Glutamatergic neuron (in vitro differentiated cells): Measurements from ENCODE around the gene DAZAP1. TPM values are rescaled to one million over a fixed set of nuclear protein-coding genes. Genes with fewer than 3 reads are reported as not detected.

Experiments used
- DNase-seq: peaks from one replicate; pipeline ENCODE4 v3.0.0; 2022
- H3K27ac Mint-ChIP-seq: one replicate; pipeline ENCODE4 v1.8.0; 2020; ENCODE audit warnings: mild to moderate bottlenecking, mixed read lengths, inconsistent platforms; ENCODE audit not compliant: unreplicated experiment
- H3K27me3 Mint-ChIP-seq: one replicate; pipeline ENCODE4 v1.8.0; 2020; ENCODE audit warnings: mild to moderate bottlenecking, moderate library complexity, mixed read lengths, inconsistent platforms; ENCODE audit not compliant: unreplicated experiment
- H3K36me3 Mint-ChIP-seq: one replicate; pipeline ENCODE4 v1.8.0; 2020; ENCODE audit warnings: mild to moderate bottlenecking, mixed read lengths, inconsistent platforms; ENCODE audit not compliant: unreplicated experiment
- H3K4me1 Mint-ChIP-seq: one replicate; pipeline ENCODE4 v1.8.0; 2020; ENCODE audit warnings: mild to moderate bottlenecking, low read depth, mixed read lengths, inconsistent platforms; ENCODE audit not compliant: unreplicated experiment
- H3K4me3 Mint-ChIP-seq: one replicate; pipeline ENCODE4 v1.8.0; 2020; ENCODE audit warnings: mild to moderate bottlenecking, mixed read lengths, inconsistent platforms; ENCODE audit not compliant: unreplicated experiment
- H3K9me3 Mint-ChIP-seq: one replicate; pipeline ENCODE4 v1.8.0; 2020; ENCODE audit warnings: mild to moderate bottlenecking, moderate library complexity, mixed read lengths, inconsistent platforms; ENCODE audit not compliant: unreplicated experiment
- total RNA-seq: library from RNA; stranded (reverse); fragmentation: NEBNext Ultra II Directional; extraction: Animal tissue kit (Norgen Biotek cat#: 25700); gene quantifications from one replicate; pipeline ENCODE4 v1.2.1, GENCODE V29; 2021; ENCODE audit not compliant: unreplicated experiment
- TF ChIP-seq, protein P1 (sequence below): fragments of 200-600 bp; sonication (generic); IDR thresholded peaks from one replicate; pipeline ENCODE4 v1.5.0; 2021; ENCODE audit not compliant: partially characterized antibody, unreplicated experiment

The DAZAP1 gene
- total RNA-seq, 1 donor from 2014 or later: 135 TPM

DNA sequence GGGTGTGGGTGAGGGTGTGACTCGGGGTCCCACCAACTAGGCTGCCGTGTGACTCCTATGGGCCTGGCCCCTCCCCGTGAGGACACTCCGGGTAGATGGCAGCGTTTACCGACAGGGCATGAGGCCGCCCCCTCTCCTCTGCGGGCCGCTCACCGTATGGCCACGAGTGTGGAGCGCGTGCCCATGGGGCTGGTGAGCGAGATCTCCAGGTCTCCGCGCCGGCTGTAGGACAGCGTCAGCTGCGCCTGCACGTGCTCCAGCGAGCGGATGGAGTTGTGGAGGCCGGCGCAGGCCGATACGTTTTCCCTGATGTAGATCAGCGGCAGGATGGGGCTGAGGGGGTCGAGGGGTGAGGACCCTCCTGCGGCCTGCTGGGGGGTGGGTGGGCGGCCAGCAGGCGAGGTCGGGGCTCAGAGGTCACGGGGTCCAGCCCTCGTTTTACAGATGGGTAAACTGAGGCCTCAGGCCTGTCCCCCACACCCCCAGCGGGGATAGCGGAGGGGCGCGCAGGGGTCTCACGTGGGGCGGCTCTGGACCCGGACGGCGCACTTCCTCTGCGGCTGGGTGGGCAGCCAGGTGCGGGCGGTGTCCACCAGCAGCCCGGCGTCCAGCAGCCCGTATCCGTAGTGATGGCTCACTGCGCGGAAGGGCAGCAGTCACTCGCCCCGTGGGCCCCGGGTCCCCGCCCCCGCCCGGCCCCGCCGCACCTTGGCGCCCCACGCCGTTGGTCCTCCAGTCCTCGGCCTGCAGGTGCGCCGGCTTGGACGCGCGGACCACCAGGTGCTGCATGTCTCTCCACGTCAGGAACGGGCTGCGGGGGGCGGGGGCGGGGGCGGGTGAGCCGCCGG lies 76.0 kb downstream of the DAZAP1 start:
- peaks cover 9% of the 10 kb centered on the region for H3K27me3 Mint-ChIP-seq
- H3K36me3 Mint-ChIP-seq: no peaks in the 10 kb centered on the region
- no peak for DNase-seq
- peaks cover 2% of the 10 kb centered on the region for H3K4me1 Mint-ChIP-seq
- peaks cover 10% of the 10 kb centered on the region for H3K9me3 Mint-ChIP-seq
- TF ChIP-seq, protein P1, sequence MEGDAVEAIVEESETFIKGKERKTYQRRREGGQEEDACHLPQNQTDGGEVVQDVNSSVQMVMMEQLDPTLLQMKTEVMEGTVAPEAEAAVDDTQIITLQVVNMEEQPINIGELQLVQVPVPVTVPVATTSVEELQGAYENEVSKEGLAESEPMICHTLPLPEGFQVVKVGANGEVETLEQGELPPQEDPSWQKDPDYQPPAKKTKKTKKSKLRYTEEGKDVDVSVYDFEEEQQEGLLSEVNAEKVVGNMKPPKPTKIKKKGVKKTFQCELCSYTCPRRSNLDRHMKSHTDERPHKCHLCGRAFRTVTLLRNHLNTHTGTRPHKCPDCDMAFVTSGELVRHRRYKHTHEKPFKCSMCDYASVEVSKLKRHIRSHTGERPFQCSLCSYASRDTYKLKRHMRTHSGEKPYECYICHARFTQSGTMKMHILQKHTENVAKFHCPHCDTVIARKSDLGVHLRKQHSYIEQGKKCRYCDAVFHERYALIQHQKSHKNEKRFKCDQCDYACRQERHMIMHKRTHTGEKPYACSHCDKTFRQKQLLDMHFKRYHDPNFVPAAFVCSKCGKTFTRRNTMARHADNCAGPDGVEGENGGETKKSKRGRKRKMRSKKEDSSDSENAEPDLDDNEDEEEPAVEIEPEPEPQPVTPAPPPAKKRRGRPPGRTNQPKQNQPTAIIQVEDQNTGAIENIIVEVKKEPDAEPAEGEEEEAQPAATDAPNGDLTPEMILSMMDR: no peak
- H3K4me3 Mint-ChIP-seq: no peak overlapping the region
- no peak overlapping the region for H3K27ac Mint-ChIP-seq

DNA sequence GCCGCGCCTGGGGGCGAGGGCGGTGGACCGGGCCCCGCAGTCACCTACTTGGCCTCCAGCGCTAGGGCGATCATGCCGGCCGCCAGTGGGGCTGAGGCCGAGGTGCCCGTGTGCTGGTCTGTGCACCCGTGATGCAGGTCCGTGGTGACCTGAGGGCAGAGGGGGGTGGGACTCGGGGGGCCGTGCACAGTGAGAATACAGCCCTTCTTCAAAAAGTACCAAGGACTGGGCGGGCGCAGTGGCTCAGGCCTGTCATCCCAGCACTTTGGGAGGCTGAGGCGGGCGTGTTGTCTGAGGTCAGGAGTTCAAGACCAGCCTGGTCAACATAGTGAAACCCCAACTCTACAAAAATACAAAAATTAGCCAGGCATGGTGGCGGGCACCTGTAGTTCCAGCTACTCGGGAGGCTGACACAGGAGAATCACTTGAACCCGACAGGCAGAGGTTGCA lies 76.6 kb downstream of the DAZAP1 start:
- Mint-ChIP-seq H3K36me3 (no peaks in the 10 kb centered on the region), H3K4me3 (no peak overlapping the region), H3K27ac (no peak overlapping the region), H3K27me3 (peaks cover 10% of the 10 kb centered on the region), H3K4me1 (peaks cover 2% of the 10 kb centered on the region), H3K9me3 (peaks cover 10% of the 10 kb centered on the region)
- no peak for DNase-seq
- TF ChIP-seq, protein P1: no peak

Other genes starting within 250 kb of the DAZAP1 start
- gene SBNO2, start 233.3 kb upstream of the DAZAP1 start, total RNA-seq: 65.5 TPM
- gene STK11, start 201.8 kb upstream of the DAZAP1 start, total RNA-seq: 48.2 TPM
- 74.7 TPM for gene CBARP, start 169.6 kb upstream of the DAZAP1 start, total RNA-seq
- gene ATP5F1D, start 165.8 kb upstream of the DAZAP1 start, total RNA-seq: 129 TPM
- gene MIDN, start 159.0 kb upstream of the DAZAP1 start, total RNA-seq: 325 TPM
- gene CIRBP, start 138.3 kb upstream of the DAZAP1 start, total RNA-seq: 341 TPM
- gene FAM174C, start 132.1 kb upstream of the DAZAP1 start, total RNA-seq: 17.3 TPM
- 61.4 TPM for gene EFNA2, start 121.7 kb upstream of the DAZAP1 start, total RNA-seq
- gene NDUFS7, start 23.7 kb upstream of the DAZAP1 start, total RNA-seq: 123 TPM
- gene GAMT, start 6.0 kb upstream of the DAZAP1 start, total RNA-seq: 17.9 TPM
- 603 TPM for gene RPS15, start 30.8 kb downstream of the DAZAP1 start, total RNA-seq
- 371 TPM for gene APC2, start 42.5 kb downstream of the DAZAP1 start, total RNA-seq
- 29.2 TPM for gene C19orf25, start 71.6 kb downstream of the DAZAP1 start, total RNA-seq
- 21.2 TPM for gene PCSK4, start 82.8 kb downstream of the DAZAP1 start, total RNA-seq
- gene REEP6, start 83.6 kb downstream of the DAZAP1 start, total RNA-seq: 21.5 TPM
- 0.83 TPM for gene ADAMTSL5, start 105.4 kb downstream of the DAZAP1 start, total RNA-seq
- gene PLK5, start 116.5 kb downstream of the DAZAP1 start, total RNA-seq: 0.69 TPM
- 96.7 TPM for gene MEX3D, start 160.7 kb downstream of the DAZAP1 start, total RNA-seq
- gene MBD3, start 185.3 kb downstream of the DAZAP1 start, total RNA-seq: 106 TPM
- gene UQCR11, start 197.9 kb downstream of the DAZAP1 start, total RNA-seq: 204 TPM
- gene TCF3, start 245.0 kb downstream of the DAZAP1 start, total RNA-seq: 249 TPM